HG02852 (cell line): ENCODE measurements around the gene PLEKHM3.
A peak's percentile ranks its signal among the peaks of the same experiment; 100 is the strongest.

ENCODE experiments used
- ATAC-seq: cut with Tn5 transposase; IDR thresholded peaks from one replicate; pipeline ENCODE4 v1.9.1; 2021; ENCODE audit warnings: mild to moderate bottlenecking, moderate library complexity; ENCODE audit not compliant: unreplicated experiment

PLEKHM3 gene

GRCh38 chr2:207805566-207806226 is 219.6 kb downstream of the PLEKHM3 start:
- no peak for ATAC-seq

GRCh38 chr2:207802650-207803049 is 222.7 kb downstream of the PLEKHM3 start:
- ATAC-seq = no peak

DNA sequence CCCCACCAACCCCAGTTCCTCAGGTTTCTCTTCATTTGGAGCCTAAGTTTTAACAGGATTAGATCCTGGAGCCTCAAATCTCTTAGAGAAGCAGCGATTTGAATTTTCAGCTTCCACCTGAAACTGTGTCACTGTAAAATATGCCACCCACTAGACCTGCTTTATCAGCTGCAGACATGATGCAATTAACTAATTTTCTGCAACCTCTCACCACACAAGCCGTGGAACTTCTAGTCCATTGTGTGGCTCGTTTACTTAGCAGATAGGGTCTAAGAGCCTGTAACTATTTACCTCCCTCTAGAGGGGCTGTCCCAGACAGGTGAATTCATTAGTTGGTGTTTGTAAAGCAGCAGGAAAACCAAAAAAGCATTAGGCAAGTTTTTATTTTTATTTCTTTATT is 224.1 kb downstream of the PLEKHM3 start:
- ATAC-seq = no peak

DNA sequence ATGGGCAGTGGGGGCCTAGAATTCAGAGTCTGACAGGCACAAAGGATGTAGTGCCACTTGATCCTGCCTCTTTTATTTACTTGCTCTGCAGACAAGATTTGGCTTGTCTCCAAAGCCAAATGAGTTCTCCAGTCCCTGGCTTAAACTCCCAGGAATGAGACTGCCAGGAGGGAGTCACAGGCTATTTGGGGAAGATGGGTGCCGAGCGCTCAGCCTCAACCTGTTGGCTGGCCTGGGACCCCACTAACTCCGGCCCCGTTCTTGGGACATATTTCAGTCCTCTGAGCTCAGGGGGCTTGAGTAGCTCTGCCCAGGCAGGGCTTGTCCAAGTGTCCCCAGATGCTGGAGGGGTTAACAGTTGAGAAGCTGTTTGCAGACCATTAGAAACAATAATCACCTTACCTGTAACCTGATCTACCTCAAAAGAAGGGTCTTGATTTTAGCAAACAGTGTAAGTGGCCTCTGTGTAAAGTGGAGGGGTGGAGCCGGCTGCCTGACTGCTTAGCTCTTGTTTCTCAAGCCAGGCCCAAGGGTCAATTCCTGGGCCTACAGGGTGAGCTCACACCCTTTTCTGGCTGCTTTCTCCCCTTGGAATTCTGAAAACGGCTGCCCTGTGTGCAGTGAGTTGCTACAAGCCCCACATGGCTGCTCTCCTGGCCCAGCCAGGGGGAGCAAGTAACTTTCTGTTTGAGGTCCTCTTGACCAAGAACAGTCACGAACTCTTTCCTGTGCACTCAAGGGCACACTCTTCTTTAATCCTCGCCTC is 228.6 kb downstream of the PLEKHM3 start:
- no peak for ATAC-seq

DNA sequence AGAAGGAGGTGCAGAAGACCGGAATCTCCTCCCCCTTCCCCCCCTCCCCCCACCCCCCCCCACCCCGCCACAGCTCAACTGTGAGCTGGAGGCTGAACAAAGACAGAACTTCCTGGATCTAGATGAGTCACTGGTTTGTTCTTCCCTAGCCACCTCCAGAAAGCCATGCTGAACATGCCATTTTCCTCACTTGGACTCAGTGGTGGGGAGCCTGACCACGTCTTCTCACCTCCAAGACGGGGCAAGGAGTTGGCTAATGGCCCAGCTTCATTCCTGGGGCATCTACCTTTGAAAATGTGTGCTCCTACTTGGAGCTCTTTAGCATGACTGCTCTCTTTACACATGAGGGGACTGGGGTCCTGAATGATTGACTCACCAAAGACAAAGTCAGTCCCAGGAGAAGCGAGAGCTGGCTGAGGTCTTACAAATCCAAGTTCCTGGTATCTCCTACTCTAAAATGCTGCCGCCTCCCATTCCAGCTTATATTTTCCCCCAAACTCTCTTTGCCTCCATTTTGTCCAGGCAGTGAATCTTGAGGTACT is 233.0 kb downstream of the PLEKHM3 start:
- ATAC-seq = peak; percentile 61

DNA sequence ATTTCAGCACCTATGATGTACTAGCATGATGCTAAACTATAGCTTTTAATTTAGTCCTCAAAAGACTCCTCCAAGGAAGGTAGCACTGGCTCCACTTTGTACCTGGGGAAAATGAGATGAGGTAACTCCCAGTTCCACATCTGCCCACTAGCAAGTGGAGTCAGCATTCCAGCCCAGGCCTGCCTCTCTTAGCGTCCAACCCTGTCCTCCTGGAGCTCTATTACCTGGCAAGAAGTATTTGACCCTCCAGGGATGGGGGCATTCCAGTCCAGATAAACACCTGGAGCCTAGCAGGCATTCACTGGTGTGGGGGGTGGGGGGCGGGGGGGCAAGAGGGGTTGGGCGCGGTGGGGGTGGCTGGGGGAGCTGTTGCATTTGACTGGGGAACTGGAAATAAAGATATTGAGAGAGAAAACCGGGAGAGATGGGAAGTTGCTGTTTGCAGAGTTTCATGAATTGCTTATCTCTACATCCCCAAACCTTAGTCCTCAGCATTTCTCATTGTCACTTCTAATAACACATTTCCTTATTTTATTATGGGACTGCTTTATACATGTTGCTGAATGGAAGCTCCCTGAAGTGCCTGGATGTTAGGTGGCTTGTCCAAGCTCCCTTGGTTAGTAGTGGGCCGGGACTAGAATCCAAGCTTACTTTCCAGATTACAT is 233.6 kb downstream of the PLEKHM3 start:
- no peak for ATAC-seq

DNA sequence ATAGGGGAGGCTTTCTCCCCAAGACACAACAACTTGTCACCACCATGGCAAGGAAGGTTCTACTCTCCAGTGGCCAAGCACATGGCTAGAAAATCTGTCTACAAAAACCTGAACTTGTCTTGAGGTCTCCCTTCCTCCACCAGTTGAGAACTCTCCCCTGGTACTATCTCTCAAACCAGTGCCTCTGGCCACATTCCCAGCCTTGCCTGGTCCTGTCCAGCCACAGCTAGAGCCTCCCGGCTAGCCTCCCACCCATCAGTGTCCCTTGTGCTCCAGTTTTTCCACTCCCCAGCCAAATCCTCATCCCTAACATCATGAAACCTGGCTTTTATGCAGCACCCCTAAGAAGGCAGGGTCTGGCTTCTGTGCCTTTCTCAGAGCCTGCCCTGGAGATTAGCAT is 234.4 kb downstream of the PLEKHM3 start:
- ATAC-seq = no peak

- no peak for ATAC-seq
Observed at GRCh38 chr2:207787800-207788199, 237.5 kb downstream of the PLEKHM3 start.

GRCh38 chr2:207787017-207787416 is 238.3 kb downstream of the PLEKHM3 start:
- ATAC-seq = no peak

DNA sequence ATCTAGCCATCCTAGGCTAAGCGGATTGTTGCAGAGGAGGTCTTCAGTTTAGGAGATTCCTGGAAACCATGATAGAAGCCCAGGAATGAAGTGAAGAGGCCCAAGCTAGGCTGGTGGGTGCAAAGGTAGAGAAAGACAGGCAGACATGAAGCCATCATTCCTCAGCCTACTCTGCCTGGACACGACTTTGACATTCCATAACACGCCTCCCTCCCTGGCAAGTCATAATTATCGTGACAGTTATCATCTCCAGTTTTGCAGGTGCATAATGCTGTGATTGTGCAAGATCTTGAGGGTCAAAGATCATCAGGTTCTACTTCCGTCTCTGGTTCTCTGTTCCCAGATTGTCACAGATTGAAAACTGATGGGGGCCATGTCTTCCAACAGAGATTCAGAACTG is 240.4 kb downstream of the PLEKHM3 start:
- no peak for ATAC-seq

- ATAC-seq = peak; percentile 56
Observed at GRCh38 chr2:207783514-207783913, 241.8 kb downstream of the PLEKHM3 start.

DNA sequence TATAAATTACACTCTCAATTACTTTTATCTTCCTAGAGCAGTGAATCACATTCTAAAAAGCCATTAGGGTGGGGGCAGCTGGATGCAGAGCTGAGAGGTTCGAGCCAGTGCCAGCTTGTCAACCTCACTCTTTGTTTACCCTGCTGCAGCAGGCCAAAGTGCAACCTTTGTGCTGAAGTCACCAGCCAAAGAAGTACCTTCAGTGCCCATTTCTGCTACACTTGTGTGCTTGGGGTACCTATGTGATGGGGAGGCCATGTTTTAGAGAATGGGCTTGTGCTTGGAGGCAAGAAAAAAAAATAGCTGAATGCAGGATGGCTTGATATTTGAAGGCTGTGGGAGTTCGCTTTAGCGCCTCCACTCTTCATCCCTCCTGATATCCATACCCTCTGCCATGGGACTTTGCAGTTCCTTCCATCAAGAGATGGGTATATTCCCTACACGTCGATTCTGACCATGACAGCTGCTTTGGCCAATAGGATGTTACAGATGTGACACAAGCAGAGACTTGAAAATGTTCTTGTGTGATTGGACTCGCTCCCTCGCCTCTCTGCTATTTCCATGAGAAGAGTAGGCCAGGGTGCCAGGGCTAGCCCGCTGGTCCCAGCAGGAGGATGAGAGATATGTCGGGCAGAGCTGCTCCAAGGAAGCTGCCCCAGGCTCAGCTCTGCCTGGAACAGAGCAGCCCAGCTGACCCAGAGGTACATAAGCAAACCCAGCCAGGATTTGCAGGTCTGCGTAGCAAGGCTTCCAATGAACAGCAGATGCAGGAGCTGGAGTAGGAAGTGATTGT is 242.9 kb downstream of the PLEKHM3 start:
- no peak for ATAC-seq

GRCh38 chr2:207779523-207779922 is 245.8 kb downstream of the PLEKHM3 start:
- no peak for ATAC-seq

GRCh38 chr2:207778298-207778882 is 246.9 kb downstream of the PLEKHM3 start:
- ATAC-seq = no peak

GRCh38 chr2:207777124-207777523 is 248.2 kb downstream of the PLEKHM3 start:
- no peak for ATAC-seq

- no peak for ATAC-seq
Observed at GRCh38 chr2:207775473-207775872, 249.9 kb downstream of the PLEKHM3 start.

DNA sequence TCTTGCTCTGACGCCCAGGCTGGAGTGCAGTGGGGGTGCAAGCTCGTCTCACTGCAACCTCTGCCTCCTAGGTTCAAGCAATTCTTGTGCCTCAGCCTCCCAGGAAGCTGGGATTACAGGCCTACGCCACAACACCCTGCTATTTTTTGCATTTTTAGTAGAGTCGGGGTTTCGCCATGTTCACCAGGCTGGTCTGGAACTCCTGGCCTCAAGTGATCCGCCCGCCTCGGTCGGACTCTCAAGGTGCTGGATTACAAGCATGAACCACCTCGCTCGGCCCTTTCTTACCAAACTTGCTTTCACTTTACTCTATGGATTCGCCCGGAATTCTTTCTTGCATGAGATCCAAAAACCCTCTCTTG is 252.5 kb downstream of the PLEKHM3 start:
- ATAC-seq = no peak

GRCh38 chr2:207772081-207772843 is 253.1 kb downstream of the PLEKHM3 start:
- ATAC-seq = no peak

DNA sequence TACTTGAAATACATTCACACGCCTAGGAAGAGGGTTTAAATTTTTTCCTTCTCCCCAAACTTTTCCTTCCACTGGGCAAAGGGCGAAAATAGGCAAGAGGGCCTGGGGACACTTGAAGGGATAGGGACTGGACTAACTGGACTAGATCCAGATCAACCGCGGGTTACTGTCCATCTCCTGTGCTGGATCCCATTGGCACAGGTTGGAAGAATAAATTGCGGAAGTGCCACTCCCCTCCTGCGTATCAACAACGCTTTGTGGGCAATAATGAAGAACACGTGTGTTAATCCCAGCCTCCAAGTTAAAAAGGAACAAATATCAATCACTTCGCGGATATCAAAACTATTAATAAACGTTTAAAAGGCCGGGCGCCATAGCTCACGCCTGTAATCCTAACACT is 253.9 kb downstream of the PLEKHM3 start:
- ATAC-seq = no peak
